NCI-H1694 (cell line): ENCODE measurements around the gene KCNK16.
A peak's percentile ranks its signal among the peaks of the same experiment; 100 is the strongest.

Experiments
- DNase-seq: peaks from one replicate; lab custom pipeline; 2025; lab: John Stamatoyannopoulos, UW

KCNK16 gene

DNA sequence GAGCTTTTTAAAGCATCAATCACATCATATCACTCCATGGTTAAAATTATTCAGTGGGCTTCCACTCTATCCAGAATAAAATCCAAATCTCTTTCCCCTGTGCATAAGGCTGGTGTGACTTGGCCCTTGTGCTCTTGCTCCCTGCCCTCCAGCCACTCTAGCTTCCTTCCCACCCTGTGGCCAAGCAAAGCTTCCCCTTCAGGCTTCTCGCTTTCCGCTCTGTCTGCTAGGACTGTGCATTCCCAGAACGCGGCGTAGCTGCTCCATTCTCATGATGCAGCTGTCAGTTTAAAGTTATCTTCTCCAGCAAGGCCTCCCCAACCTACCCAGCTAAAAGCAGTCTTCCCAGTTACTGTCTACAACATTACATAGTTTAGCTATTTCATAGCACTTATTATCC is 19.4 kb upstream of the KCNK16 start:
- DNase-seq = no peak

DNA sequence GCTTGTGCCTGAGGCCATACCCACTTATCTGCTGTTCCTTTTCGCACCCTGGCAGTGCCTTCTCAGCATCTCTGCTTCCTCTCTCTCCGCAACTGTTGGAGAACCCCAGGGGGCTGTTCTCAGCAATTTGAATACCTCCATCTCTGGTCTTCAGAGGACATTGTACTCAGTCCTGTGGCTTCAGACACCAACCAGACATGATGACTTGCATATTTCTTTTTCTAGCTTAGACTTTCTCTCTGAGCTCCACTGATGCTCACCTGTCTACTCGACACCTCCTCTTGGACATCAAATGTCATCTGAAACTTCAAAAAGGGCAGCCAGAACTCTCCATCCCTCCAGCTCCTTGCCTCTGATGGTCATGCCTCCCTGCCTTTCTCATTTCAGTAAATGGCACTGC is 18.9 kb upstream of the KCNK16 start:
- DNase-seq = no peak

DNA sequence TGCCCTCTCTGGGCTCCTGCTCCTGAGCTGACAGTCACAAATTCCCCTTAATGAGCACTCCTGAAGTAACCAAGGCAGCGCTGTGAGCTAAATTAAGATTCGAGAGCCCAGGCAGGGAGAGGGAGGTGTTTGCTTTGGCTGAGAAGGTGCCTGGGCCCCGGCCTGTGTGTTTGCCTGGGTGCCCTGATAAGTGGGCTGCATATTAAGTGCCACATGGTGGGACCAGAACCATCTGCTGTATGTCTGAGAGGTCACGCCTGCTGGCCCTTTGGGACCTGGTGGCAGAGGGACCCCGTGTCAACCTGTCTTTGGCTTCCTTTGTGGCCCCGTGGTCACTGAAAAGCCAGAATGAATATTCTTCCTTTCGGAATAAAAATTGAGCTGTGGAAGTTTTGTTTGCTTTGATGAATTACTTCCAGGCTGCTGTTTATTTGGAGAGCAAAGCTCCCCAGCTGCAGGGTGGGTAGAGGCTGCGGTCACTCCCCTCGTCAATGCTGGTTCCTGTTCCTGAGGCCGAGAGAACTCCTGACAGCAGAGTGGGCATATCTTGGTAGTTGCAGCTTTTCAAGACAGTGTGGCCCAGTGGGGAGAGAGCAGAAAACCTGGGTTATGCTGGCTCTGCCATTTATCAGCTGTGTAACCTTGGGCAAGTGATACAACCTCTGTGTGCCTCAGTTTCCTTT is 17.5 kb upstream of the KCNK16 start:
- DNase-seq = no peak

DNA sequence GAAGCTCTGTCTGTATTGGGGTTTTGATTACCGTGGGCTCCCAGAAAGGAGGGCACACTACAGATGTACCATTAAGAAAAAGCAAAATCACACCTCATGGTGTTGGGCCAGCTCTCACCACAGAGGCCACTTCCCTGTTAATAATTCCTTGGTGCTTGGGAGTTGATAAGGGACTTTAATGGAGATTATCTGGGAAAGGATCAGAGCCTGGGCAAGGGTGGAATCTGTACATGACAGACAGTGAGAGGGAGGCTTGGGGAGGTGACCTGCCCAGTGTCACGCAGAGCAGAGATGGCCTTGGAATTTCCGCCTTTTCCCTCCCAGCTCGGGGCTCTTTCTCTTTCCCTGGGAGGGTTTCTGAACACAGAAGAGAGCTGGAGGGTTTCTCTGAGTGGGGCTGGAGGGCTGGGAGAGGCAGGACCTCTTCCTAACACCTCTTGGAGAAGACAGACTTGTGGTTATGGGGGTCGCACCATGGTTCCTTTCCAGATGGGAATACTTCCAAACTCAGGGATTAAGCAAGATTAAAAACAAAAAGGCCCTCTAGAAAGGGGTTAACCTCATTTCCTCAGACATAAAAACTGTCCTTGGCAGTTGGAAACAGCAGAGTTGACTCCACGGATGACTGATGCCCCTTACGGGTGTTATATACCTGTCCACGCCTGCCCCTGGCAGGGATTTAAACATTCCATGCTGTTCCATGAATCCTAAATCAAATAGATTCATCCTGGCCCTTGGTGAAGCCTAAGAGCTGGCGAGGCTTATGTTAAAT is 16.8 kb upstream of the KCNK16 start:
- DNase-seq = no peak

DNA sequence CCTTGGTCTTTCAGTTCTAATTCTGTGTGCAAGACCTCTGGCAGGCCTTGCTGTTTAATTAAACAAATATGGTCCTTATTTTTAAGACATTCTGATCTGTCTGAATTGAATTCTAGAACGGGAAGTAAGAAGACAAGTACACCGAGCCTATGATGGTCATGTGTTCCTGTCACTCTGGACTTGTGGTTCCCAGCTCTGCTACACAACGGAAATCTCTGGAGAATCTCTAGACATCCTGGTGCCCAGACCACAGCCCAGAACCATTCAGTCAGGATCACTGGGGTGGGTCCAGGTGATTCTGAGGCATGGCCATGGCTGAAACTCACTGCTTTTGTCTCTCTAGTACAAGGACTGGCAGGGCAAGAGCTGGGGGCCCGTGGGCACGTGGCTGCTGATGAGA is 15.9 kb upstream of the KCNK16 start:
- no peak for DNase-seq

DNA sequence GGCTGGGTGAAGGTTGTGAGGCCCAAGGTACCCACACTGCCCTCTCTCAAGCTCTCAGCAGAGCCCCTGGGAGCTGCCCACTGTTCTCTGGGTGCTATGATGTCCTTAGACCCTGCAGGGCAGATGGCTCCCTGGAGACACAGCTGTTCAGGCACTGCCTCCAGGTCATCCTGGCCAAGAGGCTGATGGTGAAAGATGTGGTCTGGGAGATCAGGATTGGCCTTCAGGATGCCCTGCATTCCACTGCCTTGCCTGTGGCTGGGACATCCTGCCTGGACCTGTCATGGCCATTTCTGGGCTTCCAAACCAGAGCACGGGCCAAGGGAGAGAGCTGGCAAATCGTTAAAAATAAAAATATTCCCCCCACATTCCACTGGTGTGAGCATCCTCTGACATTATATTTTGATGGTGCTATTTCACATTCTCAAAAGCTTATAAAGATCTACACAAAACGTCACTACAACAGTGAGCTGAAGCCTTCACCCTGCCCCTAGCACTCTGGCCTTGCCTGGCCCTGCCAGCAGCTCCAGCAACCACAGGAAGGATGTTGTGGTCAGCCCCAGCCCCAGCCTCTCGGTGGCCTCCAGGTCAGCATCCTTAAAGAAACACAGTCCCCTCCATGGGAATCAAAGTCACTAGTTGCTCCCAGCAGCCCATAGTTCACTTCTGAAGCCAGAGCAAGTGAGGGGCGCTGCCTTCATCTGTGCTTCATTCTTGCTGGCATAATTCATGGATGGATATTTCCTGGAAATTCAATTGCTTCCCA is 13.5 kb upstream of the KCNK16 start:
- DNase-seq = no peak

DNA sequence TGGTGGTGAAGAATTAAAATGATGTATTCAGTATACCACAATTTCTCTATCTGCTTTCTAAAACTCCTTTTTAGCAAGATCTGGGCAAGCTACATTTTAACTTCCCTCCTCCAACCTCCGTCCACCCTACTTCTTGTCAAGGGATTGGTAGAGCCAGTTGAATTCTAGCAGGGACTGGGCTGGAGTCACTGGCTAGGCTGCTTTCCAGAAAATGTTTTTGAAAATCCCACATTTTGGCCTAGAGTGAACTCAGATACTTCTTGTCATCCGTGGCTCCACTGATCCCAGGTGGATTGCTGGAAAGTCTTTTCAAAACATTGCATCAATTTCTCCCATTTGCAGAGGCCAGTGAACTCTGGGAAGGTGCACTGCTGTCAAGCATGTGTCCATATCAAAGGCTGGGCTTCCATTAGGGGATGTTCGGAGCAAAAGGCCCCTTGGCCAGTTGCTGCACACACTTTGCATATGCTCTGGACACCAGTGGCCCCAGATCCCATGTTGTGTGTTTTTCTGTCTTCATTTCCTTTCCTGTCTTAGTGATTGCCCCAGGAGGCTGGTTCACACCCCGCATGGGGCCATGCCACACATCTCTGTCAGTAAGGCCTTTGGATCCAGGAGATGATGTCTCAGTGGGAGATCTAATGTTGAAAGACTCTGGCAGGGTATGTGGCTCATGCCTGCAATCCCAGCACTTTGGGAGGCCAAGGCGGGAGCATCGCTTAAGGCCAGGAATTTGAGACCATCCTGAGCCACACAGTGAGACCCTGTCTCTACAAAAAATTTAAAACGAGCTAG is 11.3 kb upstream of the KCNK16 start:
- no peak for DNase-seq

DNA sequence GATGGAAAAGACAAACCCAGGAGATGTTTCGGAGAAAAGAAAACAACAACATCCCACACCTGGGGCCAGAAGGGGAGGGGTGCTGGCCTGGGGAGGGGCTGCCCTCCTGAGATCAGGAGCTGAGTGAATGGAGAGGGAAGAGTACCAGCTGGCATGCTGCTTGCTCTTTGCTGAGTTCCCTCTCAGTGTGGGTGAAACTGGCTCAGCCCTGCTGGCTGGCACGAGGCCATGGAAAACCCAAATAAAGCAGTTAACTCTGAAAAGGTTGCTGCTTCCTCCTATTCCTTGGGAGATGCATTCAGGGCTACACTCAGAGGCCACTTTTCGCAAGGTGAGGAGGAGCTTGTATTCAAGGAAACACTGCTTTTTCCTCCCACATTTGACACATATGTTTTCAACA is 8.0 kb upstream of the KCNK16 start:
- DNase-seq = peak; percentile 34

DNA sequence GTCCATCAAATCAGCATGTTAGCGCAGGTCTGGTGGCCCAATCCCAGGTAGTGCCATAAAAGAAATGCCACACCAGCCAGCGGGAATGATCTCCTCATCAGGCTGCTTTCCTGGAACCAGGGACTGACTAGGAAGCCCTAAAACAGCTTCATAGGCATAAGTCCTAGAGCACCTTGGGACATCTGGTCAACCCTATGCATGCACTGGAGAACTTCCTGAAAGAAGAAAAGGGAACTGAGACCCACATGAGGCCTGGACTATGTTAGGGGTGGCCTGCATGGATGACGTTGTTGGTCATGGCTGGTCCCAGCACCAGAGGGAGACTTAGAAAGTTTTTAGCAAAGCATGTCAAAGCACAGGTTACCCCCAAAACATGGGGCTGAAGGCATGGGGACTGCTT is 7.6 kb upstream of the KCNK16 start:
- no peak for DNase-seq

DNA sequence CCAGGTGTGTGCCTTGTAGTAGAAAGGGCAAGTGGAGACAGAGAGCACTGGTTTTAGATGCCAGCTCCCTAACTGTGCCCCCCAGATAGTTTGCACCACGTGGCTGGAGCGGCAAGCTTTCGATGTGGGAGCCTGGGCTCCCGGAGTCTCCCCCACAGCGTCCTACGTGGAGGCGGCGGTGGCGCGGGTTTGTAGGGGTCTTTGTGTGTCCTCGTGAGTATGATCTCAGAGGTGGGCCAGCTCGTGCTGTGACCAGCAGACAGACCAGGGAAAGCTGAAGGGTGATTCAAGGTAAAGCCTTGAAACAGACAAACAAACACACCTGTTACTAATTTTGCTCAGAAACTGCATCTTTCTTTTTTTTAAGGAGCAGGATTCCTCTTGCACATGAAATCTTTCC is 5.6 kb upstream of the KCNK16 start:
- DNase-seq = no peak

DNA sequence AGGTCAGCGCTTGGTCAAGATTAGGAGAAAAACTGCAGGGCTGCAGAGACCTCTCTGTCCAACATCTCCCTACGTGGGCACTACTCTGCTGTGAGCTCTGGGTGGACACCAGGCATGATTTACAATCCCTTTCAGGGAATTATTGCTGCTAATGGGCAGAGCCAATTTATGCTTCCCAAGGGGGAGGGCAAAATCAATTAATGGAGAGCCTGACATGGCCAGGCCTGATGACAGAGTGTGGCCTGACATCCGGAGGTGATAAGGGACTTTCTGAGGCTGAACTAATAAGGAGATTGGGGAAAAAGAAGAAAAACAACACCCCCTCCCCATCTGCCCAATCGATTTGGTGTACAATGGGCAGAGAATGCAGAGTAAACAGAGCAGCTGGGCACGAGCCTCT is 5.0 kb upstream of the KCNK16 start:
- DNase-seq = no peak

DNA sequence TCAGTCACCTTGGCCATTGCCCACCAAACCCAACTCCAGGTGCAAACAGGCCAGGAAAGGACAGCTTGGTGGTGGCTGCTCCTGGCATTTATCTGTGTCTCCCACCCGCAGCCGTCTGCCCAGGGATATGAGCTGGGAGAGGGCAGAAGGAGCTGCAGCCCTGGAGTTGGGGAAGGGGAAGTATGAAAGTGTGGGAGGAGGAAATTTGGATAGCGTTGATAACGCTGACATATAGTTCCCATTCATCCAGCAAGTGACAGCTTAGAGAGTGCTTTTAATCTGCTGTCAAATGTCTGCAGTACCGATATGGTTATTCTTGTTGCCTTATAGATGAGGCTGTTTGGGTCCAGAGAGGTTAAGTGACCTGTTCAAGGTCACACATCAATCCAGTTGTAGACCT is 741 bp downstream of the KCNK16 start:
- no peak for DNase-seq

DNA sequence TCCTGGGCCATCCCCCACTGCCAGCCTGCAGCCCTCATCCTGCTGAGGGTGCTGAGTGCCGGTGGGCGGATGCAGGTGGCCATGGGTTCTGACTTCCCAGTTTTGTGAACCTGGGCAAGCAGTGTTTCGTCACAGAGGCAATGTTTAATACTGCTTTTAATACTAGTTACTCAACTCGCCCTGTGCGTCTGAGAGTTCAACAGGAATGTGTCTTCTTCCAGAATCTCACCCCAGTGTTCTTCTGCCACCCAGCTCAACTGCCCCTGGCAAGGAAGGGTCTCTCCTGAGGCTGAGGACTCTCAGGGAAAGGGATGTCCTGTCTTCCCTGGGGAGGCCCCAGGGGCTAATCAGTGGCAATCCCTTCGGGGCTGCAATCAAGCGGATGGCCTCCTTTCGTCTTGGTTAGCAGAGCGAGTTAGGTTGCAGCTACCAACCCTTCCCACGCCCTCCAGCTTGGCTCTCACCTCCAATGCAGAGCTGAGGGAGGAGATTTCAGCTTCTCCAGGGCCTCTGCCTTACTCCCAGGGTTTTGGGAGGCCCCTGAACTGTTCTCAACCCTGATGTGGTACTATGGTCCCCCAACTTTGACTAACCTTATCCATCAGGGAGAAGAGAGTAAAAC is 2.0 kb downstream of the KCNK16 start:
- DNase-seq = no peak

DNA sequence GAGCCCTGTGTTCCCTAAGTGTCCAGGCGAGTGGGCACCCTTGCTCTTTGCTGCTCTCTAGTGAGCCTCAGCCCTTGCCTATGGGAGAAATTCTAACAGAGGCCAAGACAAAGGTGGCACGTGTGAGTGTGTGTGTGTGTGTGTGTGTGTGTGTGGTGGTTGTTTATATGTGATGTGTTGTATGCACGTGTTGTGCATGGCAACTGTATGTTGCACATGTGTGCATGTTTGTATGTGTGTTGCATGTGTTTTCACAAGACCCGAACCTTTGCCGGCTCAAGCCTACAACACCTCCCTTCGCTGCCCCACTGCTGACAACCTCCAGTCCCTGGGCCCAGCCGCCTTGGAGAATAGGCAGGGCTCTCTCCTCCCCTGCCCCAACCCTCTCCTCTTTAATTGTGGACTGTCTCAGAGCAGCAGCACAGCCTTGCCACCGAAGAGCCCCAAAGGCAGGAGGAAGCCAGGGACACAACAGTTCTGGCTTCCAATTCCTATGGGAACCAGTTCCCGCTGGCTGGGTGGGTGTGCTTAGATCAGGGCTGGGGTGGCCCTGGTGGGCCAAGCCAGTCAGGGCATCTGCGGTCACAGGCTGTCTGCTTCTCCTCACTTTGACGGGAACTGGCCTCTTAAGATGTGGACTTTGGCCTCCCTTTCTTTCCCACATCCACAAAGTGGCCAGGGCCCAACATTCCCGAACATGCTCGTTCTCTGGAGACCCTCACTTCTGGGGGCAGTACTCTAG is 2.7 kb downstream of the KCNK16 start:
- DNase-seq = no peak

DNA sequence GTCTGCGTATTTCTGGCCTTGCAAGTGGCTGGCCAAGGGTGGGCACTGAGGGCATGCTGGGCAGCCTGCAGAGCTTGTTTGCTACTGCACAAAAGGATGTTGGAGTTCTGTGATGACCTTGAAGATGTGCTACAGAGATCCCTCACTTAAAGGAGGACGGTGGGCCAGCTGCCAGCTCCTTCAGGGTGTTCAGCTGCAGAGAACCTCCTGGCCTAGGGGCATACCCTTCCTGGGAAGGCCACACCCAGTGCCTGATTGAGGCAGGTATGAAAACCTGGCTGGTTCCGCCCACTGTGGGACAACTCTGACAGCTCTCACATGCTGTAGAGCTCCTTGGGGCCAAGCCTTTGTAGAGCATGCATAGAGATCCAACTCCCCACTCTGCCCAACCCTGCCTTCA is 5.2 kb downstream of the KCNK16 start:
- no peak for DNase-seq

DNA sequence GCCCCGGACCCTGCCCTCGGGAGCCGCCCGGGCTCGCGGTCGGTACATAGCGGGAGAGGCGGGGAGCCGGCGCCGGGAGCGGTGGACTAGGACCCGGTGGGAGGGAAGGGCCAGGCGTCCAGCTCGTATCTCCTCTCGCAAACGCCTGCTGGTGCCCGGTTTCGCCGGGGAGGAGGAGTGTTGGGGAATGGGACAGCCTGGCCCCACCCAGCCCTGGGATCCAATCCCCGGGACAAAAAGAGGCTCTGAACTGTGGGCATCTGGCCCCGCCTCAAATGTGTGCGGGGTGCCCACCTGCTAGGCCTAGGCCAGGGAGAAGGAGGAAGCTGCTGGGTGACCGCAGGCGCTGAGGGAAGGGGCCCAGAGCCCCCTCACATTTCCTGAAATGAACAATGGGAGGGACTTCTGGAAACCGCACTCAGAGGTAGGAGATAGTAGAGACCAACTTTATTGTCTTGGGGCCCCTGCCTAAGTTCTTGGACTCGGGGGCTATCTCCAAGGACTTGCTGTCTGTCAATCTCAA is 8.2 kb downstream of the KCNK16 start, which contains the start of gene KCNK17:
Gene KCNK17, minus strand, starts transcription at position 147 of the 523 bp plus-strand sequence. Its CDS starts 99 bp downstream, at position 48.
- DNase-seq = no peak

DNA sequence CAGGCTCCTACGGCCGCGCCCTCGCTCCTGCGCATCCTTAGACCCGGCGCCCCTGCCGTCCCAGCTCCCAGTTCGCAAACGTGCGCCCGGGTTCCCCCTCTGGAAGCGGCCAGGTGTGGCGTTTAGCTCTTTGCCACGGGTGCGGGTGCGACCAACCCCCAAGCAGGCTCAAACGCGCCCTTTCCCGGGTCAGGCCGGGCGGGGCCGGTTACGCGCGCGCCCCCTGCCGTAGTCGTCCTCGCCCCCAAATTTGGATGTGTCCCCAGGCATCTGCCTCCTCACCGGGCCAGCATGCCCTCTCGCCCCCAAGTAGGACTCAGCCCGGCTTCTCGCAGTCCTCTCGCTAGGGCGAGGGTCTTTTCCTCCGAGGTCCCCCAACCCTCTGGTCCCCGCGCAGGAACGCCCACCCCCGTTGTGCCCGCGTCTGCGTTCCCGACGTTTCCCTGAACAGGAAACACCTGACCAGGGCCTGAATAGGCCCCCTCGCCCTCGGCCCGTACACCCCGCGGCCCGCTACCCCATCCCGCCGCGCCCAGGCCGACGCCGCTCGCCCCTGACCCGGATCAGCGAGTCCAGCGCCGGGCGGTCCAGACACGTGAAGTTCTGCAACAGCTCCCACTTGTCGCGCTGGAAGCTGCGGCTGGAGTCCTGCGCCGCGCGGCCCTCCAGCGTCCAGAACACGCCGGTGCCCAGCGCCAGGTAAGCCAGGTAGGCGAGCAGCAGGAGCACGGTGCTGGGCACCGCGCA is 8.8 kb downstream of the KCNK16 start:
- no peak for DNase-seq

DNA sequence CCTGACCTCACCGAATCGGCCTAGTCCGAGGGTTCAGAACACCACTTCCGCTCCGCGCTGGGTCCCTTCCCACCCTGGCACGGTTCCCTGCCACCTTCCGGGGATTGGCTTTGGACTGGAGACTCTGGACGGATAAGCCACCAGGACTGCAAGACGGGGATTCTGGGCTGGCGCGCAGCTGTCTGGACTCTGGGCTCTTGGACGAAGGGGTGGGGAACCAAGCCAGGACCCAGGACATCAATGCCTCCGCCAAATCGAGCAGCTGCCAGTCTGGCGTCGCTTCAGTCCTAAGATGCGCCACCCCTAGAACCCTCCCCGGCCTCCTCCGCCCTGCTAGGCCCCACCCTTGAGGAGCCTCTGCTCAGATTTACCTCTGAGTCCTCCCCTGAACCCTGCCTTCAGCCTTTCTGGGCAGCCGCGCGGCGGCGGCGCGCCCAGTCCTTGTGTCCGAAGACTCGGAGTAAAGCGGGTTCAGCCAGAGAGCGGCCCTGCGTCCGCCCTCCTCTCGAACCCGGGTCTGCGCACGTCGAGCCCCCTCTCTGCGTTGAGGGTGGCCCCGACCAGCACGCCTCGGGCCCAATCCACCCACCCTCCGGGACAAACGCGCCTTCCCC is 9.5 kb downstream of the KCNK16 start:
- DNase-seq = no peak

DNA sequence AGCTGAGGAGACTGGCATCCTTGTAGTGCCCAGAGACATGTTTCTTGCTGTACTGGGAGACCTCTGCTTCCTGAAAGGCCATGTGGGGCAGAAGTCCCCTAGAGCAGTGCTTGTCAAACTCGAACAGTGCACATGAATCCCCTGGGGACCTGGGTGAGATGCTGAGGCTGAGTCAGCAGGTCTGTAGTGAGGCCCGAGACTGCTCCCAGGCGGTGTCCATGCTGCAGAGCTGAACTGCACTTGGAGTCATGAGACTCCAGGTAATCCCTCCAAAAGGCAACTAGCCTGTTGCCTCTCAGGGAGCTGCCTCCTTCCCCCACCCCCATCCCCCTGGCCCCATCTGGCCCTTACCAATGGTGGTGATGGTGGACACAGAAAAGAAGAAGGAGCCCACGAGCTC is 12.0 kb downstream of the KCNK16 start:
- no peak for DNase-seq
